H9 (cell line): ENCODE measurements around the gene MICALL2. TPM values are rescaled to one million over a fixed set of nuclear protein-coding genes. Genes with fewer than 3 reads are reported as not detected.

Source experiments
- DNase-seq: peaks from one replicate; pipeline ENCODE4 v3.0.0-alpha.2; 2017
- H2AFZ ChIP-seq: one replicate; pipeline ENCODE4 v1.6.1; 2013; ENCODE audit warnings: mild to moderate bottlenecking, low read length, control low read depth, moderate library complexity
- H2AK5ac ChIP-seq: 2 replicates; pipeline ENCODE4 v1.6.1; 2013; ENCODE audit warnings: low read length, control low read depth, mixed read lengths; ENCODE audit not compliant: insufficient read length
- H2BK120ac ChIP-seq: one replicate; pipeline ENCODE4 v1.6.1; 2013; ENCODE audit warnings: low read depth, mild to moderate bottlenecking, low read length, control low read depth, inconsistent platforms; ENCODE audit not compliant: poor library complexity, severe bottlenecking
- H2BK12ac ChIP-seq: 2 replicates; pipeline ENCODE4 v1.6.1; 2013; ENCODE audit warnings: low read length, control low read depth, mixed read lengths, low read depth; ENCODE audit not compliant: insufficient read length
- H2BK15ac ChIP-seq: 2 replicates; pipeline ENCODE4 v1.6.1; 2013; ENCODE audit warnings: low read depth, low read length, control low read depth
- H2BK20ac ChIP-seq: one replicate; pipeline ENCODE4 v1.6.1; 2013; ENCODE audit warnings: low read depth, mild to moderate bottlenecking, low read length, control low read depth, inconsistent platforms; ENCODE audit not compliant: poor library complexity, severe bottlenecking
- H2BK5ac ChIP-seq: 2 replicates; pipeline ENCODE4 v1.6.1; 2013; ENCODE audit warnings: low read length, control low read depth, mixed read lengths; ENCODE audit not compliant: insufficient read length
- H3K14ac ChIP-seq: 2 replicates; pipeline ENCODE4 v1.6.1; 2013; ENCODE audit warnings: low read length, control low read depth; ENCODE audit not compliant: insufficient read depth
- H3K18ac ChIP-seq: 2 replicates; pipeline ENCODE4 v1.6.1; 2013; ENCODE audit warnings: low read depth, mild to moderate bottlenecking, mixed read lengths, low read length, control low read depth; ENCODE audit not compliant: insufficient read length
- H3K23ac ChIP-seq: 2 replicates; pipeline ENCODE4 v1.6.1; 2013; ENCODE audit warnings: low read length, control low read depth, mixed read lengths, low read depth; ENCODE audit not compliant: insufficient read length
- H3K23me2 ChIP-seq: 2 replicates; pipeline ENCODE4 v1.6.1; 2013; ENCODE audit warnings: low read depth, mild to moderate bottlenecking, mixed read lengths, low read length, control low read depth; ENCODE audit not compliant: insufficient read length, poor library complexity, severe bottlenecking
- H3K27ac ChIP-seq: 2 replicates; pipeline ENCODE4 v1.5.1; 2013; ENCODE audit warnings: low read length, control low read depth, mixed read lengths, low read depth; ENCODE audit not compliant: insufficient read length
- H3K27me3 ChIP-seq: 2 replicates; pipeline ENCODE4 v1.6.1; 2013; ENCODE audit warnings: low read length, control low read depth, inconsistent platforms; ENCODE audit not compliant: insufficient read depth
- H3K4ac ChIP-seq: 2 replicates; pipeline ENCODE4 v1.6.1; 2013; ENCODE audit warnings: low read depth, mild to moderate bottlenecking, control low read depth, inconsistent platforms, low read length, moderate library complexity
- H3K4me1 ChIP-seq: 2 replicates; pipeline ENCODE4 v1.6.1; 2013; ENCODE audit warnings: low read length, control low read depth, inconsistent platforms; ENCODE audit not compliant: insufficient read depth
- H3K4me2 ChIP-seq: 2 replicates; pipeline ENCODE4 v1.6.1; 2013; ENCODE audit warnings: low read length, control low read depth, mixed read lengths; ENCODE audit not compliant: insufficient read length, insufficient read depth
- H3K56ac ChIP-seq: 2 replicates; pipeline ENCODE4 v1.6.1; 2013; ENCODE audit warnings: low read depth, mild to moderate bottlenecking, mixed read lengths, low read length, control low read depth; ENCODE audit not compliant: insufficient read length
- H3K79me1 ChIP-seq: 2 replicates; pipeline ENCODE4 v1.6.1; 2013; ENCODE audit warnings: low read depth, mild to moderate bottlenecking, moderate library complexity, low read length, control low read depth, inconsistent platforms; ENCODE audit not compliant: insufficient read depth, poor library complexity, severe bottlenecking
- H3K79me2 ChIP-seq: 2 replicates; pipeline ENCODE4 v1.6.1; 2013; ENCODE audit warnings: low read length, control low read depth, inconsistent platforms; ENCODE audit not compliant: insufficient read depth
- H3K9ac ChIP-seq: 2 replicates; pipeline ENCODE4 v1.6.1; 2013; ENCODE audit warnings: low read length, control low read depth, mixed read lengths; ENCODE audit not compliant: insufficient read length; ENCODE audit errors: extremely low read depth
- H3K9me3 ChIP-seq: one replicate; pipeline ENCODE4 v1.6.1; 2013; ENCODE audit warnings: low read depth, low read length, inconsistent platforms; ENCODE audit not compliant: control insufficient read depth
- H3T11ph ChIP-seq: one replicate; pipeline ENCODE4 v1.6.1; 2013; ENCODE audit warnings: mild to moderate bottlenecking, low read length, control low read depth, inconsistent platforms
- H4K20me1 ChIP-seq: one replicate; pipeline ENCODE4 v1.6.1; 2013; ENCODE audit not compliant: control insufficient read depth, insufficient read length, insufficient read depth
- H4K5ac ChIP-seq: 2 replicates; pipeline ENCODE4 v1.6.1; 2013; ENCODE audit warnings: low read depth, mild to moderate bottlenecking, mixed read lengths, low read length, control low read depth; ENCODE audit not compliant: insufficient read length
- H4K8ac ChIP-seq: replicated peaks from 2 replicates; pipeline ENCODE4 v1.6.1; 2013; ENCODE audit warnings: low read length, control low read depth, mixed read lengths, low read depth; ENCODE audit not compliant: insufficient read length
- H4K91ac ChIP-seq: 2 replicates; pipeline ENCODE4 v1.6.1; 2013; ENCODE audit warnings: low read depth, mild to moderate bottlenecking, moderate library complexity, mixed read lengths, low read length, control low read depth; ENCODE audit not compliant: insufficient read length
- H3K27ac Mint-ChIP-seq, 3 experiments: 2 replicates in 2 of 3; 3 replicates in 1 of 3; pipeline ENCODE4 v1.8.0; 2020 to 2021; ENCODE audit warnings: mixed read lengths in 3 of 3, mild to moderate bottlenecking in 1 of 3, moderate library complexity in 1 of 3
- H3K27me3 Mint-ChIP-seq: 2 replicates; pipeline ENCODE4 v1.8.0; 2021; ENCODE audit warnings: low read depth, mild to moderate bottlenecking, moderate library complexity, mixed read lengths
- H3K36me3 Mint-ChIP-seq, 3 experiments: 2 replicates in 2 of 3; 3 replicates in 1 of 3; pipeline ENCODE4 v1.8.0; 2020 to 2021; ENCODE audit warnings: low read depth in 3 of 3, mixed read lengths in 3 of 3; ENCODE audit not compliant: insufficient read depth in 1 of 3
- H3K4me1 Mint-ChIP-seq, 2 experiments: 2 replicates each; pipeline ENCODE4 v1.8.0; 2020; ENCODE audit warnings: mixed read lengths in 2 of 2
- H3K4me3 Mint-ChIP-seq, 2 experiments: 2 replicates in 1 of 2; 3 replicates in 1 of 2; pipeline ENCODE4 v1.8.0; 2020 to 2021; ENCODE audit warnings: mild to moderate bottlenecking in 2 of 2, mixed read lengths in 2 of 2, moderate library complexity in 1 of 2
- H3K9me3 Mint-ChIP-seq, 2 experiments: 2 replicates in 1 of 2; 3 replicates in 1 of 2; pipeline ENCODE4 v1.8.0; 2020; ENCODE audit warnings: mild to moderate bottlenecking in 2 of 2, mixed read lengths in 2 of 2, moderate library complexity in 1 of 2
- WGBS: extraction: QIAGEN DNeasy Blood & Tissue Kit; methylation state at CpG from one replicate; pipeline ENCODE4 v1.1.7; 2013; ENCODE audit warnings: missing lambda C conversion rate, low lambda C conversion rate, mixed read lengths; ENCODE audit not compliant: insufficient read length; ENCODE audit errors: extremely low coverage; 5-methylcytosine and 5-hydroxymethylcytosine counted together
- total RNA-seq: library from RNA; stranded (reverse); gene quantifications from 2 replicates; pipeline ENCODE4 v1.2.1, GENCODE V29; 2021
- TF ChIP-seq, protein P1 (sequence below): fragments of 200-600 bp; sonication (generic); conservative IDR thresholded peaks from 3 replicates; pipeline ENCODE4 v1.8.0; 2021; ENCODE audit warnings: antibody characterized with exemption, mild to moderate bottlenecking

Gene MICALL2
- total RNA-seq, 1 experiment from 2014 or later, result 7.1 TPM

DNA sequence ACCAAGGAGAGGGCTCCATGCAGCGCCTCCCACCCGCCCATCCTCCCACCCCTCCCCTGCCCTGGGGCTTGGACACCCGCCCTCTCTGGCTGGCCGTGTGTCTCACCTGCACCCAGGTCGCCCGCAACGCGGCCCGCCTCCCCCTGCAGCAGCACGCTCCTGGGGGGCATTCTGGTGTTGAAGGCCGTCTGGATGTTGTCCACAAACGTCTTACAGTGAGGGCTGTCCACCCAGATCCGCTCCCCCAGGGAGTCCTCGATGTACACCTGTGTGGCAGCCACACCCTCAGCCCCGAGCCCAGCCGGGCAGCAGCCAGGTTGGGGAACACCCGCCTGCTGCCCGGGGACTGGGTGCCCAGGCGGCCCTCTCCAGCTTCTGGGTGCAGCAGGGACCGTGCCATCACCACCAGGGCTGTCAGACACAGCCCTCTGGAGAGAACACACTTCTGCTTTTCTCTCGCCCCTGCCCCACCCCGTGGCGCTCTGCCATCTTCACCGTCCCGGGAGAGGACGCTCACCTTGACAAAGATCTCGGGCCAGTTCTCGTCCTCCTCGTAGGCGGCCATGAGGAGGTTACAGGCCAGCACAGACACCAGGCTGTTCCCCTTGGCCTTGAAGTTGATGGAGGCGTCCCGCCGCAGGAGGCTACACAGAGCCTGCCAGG, 40.2 kb upstream of the MICALL2 start:
- no peaks in the 10 kb centered on the region for H4K20me1 ChIP-seq
- H4K8ac ChIP-seq, result no peak overlapping the region
- H3K27me3 ChIP-seq, result no peaks in the 10 kb centered on the region
- no peak overlapping the region for H3K4me2 ChIP-seq
- H2BK12ac ChIP-seq, result no peak overlapping the region
- no peak overlapping the region for H2AFZ ChIP-seq
- H3K9me3 ChIP-seq, result no peaks in the 10 kb centered on the region
- no peak overlapping the region for H3K56ac ChIP-seq
- WGBS, result no CpG with 5 or more reads among the region's 33 CpGs
- no peak overlapping the region for H4K91ac ChIP-seq
- H3K27ac ChIP-seq, result no peak overlapping the region
- no peak overlapping the region for H4K5ac ChIP-seq
- no peak overlapping the region for H2BK120ac ChIP-seq
- H3K36me3 Mint-ChIP-seq, result peaks cover 32 to 64% (median 51%) of the 10 kb centered on the region in 3 experiments; a peak in 6 of 7 replicates
- no peak overlapping the region for H3K14ac ChIP-seq
- H3K4me1 Mint-ChIP-seq, result peaks cover 2 to 11% of the 10 kb centered on the region in 2 experiments; a peak in 3 of 4 replicates
- no peaks in the 10 kb centered on the region for H3K9me3 Mint-ChIP-seq
- no peak overlapping the region for H2BK5ac ChIP-seq
- no peak for DNase-seq
- H3K4me3 Mint-ChIP-seq, result no peak overlapping the region
- no peak overlapping the region for H3T11ph ChIP-seq
- no peak overlapping the region for H3K23ac ChIP-seq
- no peak overlapping the region for H3K18ac ChIP-seq
- TF ChIP-seq, protein P1, sequence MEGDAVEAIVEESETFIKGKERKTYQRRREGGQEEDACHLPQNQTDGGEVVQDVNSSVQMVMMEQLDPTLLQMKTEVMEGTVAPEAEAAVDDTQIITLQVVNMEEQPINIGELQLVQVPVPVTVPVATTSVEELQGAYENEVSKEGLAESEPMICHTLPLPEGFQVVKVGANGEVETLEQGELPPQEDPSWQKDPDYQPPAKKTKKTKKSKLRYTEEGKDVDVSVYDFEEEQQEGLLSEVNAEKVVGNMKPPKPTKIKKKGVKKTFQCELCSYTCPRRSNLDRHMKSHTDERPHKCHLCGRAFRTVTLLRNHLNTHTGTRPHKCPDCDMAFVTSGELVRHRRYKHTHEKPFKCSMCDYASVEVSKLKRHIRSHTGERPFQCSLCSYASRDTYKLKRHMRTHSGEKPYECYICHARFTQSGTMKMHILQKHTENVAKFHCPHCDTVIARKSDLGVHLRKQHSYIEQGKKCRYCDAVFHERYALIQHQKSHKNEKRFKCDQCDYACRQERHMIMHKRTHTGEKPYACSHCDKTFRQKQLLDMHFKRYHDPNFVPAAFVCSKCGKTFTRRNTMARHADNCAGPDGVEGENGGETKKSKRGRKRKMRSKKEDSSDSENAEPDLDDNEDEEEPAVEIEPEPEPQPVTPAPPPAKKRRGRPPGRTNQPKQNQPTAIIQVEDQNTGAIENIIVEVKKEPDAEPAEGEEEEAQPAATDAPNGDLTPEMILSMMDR, result no peak
- H3K4me1 ChIP-seq, result no peaks in the 10 kb centered on the region
- H2BK20ac ChIP-seq, result no peak overlapping the region
- no peaks in the 10 kb centered on the region for H3K79me1 ChIP-seq
- peaks cover 14% of the 10 kb centered on the region; the same call in 1 of the 2 replicates for H3K79me2 ChIP-seq
- H3K4ac ChIP-seq, result no peak overlapping the region
- H3K27me3 Mint-ChIP-seq, result no peaks in the 10 kb centered on the region
- H3K9ac ChIP-seq, result no peak overlapping the region
- no peak overlapping the region for H2BK15ac ChIP-seq
- no peak overlapping the region for H2AK5ac ChIP-seq
- H3K23me2 ChIP-seq, result peaks cover 10% of the 10 kb centered on the region
- H3K27ac Mint-ChIP-seq, result no peak overlapping the region
